Dermis lymphatic vessel endothelial cell (primary cell): ENCODE measurements around the gene AGTPBP1. TPM values are rescaled to one million over a fixed set of nuclear protein-coding genes. Genes with fewer than 3 reads are reported as not detected.

Source experiments
- total RNA-seq: library from RNA; depleted of rRNA; stranded (reverse); fragments of >200 nt; gene quantifications from 2 replicates; pipeline ENCODE4 v1.2.1, GENCODE V29; 2014

AGTPBP1 gene
- 26.1 and 28.3 TPM in 2 replicates for total RNA-seq

DNA sequence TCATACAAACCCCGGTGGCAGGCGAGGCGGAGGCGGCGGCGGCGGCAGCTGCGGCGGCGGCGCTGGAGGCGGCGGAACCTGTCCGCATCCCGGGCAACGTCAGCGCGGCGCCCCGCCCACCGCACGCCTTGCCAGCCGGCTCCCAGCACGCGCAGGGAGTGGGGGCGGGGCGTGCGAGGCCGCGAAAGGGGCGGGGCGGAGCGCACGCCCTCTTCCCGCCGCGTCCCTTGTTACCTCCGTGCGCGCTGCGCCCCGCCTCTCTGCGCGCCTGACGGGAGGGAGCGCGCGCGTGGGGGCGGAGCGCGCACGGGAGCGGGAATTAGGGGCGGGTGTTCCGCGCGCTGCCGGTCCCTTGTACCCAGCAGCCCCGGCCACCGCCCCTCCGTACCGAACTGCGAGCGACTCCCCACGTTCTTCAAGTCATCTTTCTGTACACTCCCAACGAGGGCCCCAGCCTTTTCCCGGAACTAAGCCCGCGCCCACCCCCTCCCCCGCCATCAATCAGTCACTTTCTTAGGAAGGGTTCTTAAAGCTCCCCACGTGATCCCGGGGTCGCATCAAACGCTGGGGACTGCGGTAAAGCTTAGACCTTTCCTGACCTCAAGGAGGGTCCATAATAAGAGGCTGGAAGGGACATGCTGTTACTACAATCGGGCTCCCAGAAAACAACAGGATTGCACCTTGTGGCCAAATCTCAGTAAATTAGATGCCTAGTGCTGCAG lies at the start of gene AGTPBP1:
Gene AGTPBP1, minus strand, starts transcription at position 80 of the 722 bp plus-strand sequence. CDS start 29,421 bp downstream, outside the sequence.

Other genes with a start within 250 kb of the AGTPBP1 start
- gene NAA35, start 199.2 kb upstream of the AGTPBP1 start, total RNA-seq: 18.1 and 21.1 TPM in 2 replicates